C4-2B (cell line): ENCODE measurements around the gene DPP6.

Experiments used
- H3K27ac ChIP-seq: fragments of 450-650 bp; 2 replicates; pipeline ENCODE4 v1.5.1; 2017
- ZFX ChIP-seq: fragments of 450-650 bp; IDR thresholded peaks from 2 replicates; pipeline ENCODE4 v1.6.1; 2017
- TF ChIP-seq, protein P1 (sequence below): fragments of 450-650 bp; conservative IDR thresholded peaks from 2 replicates; pipeline ENCODE4 v1.5.1; 2017; ENCODE audit warnings: mild to moderate bottlenecking

The DPP6 gene

DNA sequence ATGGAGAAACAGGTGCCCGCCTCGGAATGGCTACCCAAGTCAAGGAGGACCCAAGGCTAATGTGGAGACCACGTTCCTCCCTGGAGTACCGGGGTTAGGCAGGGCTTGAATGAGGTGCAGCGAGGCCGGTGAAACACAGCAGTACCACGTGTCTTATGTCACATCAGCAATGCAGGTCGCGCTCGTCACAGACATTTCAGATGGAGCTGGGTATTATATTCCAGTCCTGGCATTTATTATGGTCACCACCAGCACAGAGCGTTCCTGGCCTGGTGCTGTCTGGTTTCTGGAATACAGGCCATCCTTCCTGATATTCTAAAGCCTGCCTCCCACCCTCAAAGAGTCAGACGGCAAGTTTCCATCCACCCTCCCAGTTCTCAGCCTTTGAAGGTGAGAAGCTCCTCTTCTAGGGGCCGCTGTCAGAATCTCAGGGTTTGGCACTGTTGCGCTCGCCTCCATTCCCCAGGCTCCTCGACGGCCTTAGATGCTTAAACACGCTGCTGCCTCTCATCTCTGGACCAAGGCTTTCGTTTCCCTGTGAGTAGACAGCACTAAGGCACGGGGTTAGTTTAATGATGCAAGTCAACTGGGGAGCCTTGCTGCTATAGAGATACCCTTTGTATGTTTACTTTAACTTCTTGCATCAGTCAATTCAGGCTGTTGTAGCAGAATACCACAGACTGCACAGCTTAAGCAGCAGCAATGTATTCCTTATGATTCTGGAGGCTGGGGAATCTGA lies 377.6 kb downstream of the DPP6 start:
- TF ChIP-seq, protein P1, sequence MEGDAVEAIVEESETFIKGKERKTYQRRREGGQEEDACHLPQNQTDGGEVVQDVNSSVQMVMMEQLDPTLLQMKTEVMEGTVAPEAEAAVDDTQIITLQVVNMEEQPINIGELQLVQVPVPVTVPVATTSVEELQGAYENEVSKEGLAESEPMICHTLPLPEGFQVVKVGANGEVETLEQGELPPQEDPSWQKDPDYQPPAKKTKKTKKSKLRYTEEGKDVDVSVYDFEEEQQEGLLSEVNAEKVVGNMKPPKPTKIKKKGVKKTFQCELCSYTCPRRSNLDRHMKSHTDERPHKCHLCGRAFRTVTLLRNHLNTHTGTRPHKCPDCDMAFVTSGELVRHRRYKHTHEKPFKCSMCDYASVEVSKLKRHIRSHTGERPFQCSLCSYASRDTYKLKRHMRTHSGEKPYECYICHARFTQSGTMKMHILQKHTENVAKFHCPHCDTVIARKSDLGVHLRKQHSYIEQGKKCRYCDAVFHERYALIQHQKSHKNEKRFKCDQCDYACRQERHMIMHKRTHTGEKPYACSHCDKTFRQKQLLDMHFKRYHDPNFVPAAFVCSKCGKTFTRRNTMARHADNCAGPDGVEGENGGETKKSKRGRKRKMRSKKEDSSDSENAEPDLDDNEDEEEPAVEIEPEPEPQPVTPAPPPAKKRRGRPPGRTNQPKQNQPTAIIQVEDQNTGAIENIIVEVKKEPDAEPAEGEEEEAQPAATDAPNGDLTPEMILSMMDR = no peak
- no peak for TF ChIP-seq ZFX
- H3K27ac ChIP-seq = no peak overlapping the region

DNA sequence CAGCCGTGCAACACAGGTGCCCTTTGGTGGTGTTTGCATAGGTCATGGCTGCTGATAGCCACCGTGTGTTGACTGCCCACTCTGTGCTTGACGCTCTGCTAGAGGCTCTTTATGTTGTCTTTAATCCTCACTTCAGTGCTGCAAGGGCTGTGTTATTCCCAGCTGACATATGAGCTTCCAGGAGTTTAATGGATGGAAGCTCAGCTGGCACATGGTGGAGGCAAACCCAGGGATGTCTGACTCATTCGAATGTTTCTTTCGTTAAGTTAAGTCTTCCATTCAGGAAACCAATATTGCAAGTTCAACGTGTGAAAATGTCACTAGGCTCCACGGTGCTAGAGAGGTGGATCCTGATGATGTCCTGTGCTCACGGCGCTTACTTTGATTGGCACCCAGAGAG lies 378.4 kb downstream of the DPP6 start:
- H3K27ac ChIP-seq = no peak overlapping the region
- TF ChIP-seq, protein P1 = no peak
- TF ChIP-seq ZFX = no peak

DNA sequence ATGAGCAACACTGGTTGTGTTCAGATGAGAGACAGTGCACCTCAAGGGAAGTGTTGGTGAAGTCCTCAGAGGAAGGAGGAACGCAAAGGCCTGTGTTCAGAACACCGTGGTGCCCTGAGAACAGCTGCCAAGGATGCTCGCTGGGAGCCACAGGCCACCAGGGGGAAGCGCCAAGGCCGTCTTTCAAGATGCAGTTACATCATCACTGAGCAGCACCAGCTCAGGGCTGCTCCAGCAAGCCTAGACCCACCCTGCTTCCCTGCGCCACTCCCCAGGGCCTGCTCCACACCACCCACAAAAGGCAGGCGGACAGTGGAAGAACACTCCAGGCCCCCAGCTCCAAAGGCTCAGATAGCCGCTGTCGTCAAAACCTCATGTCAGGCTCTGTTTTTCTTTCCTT lies 378.8 kb downstream of the DPP6 start:
- H3K27ac ChIP-seq = no peak overlapping the region
- TF ChIP-seq ZFX = no peak
- TF ChIP-seq, protein P1 = no peak

DNA sequence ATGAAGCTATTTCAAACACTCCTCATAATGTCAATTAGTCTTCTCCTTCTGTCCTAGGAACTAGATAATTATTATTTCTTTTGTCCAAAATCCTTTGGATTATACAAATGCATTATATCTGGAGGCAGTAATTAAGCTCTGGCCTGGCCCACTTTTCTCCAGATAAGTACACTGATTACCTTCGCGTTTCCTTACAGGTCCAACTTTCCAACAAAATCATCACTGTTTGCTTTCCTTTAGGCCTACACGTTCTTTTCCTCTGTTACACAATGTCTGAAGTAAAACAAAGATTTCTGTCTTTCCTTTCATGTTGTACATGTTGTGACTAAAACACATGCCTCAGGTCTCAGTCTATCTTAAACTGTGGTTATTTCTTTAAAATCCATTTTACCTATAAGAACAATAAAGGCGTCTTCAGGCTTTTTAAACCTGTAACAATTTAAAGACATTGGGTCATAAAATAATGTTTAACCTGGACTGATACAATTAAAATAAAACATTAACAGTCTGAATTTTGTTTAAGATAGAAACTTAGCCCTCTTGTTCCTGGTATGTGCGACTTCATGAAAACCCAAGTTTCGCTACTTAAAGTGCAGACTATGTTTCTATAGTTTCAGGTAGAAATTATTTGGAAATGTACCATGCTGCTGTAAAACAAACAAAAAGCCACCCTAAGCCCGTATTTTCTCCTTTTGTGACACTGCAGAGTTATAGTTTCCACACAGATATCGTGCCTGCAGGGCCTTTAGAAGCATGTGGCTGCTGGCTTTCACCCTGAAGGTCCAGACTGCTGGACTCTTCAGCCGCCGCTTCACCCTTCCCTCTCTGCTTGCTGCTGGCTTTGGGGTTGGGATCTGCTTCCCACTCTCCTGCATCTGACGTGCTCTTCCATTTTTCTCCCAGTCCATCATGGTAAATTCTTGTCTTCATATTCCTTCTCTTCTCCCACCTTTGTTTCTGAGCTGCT lies 381.7 kb downstream of the DPP6 start:
- TF ChIP-seq, protein P1 = no peak
- TF ChIP-seq ZFX = no peak
- H3K27ac ChIP-seq = no peak overlapping the region

DNA sequence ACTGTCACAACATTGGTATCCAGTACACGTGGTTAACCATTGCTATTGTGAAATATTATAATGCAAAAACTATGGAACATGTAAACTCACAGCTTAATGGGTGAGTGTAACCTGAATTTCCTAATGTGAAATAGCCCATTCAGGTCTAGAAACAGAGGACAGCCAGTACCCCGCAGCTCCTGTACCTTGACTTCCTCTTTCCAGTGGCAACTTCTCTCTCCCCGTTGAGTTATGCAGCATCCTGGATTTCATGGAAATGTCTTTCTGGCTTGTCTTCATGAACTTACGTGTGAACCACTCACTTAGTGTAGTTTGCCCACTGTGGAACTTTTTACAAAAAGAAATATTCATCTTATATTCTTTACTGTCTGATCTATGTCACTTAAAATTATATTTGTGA lies 384.4 kb downstream of the DPP6 start:
- H3K27ac ChIP-seq = no peak overlapping the region

DNA sequence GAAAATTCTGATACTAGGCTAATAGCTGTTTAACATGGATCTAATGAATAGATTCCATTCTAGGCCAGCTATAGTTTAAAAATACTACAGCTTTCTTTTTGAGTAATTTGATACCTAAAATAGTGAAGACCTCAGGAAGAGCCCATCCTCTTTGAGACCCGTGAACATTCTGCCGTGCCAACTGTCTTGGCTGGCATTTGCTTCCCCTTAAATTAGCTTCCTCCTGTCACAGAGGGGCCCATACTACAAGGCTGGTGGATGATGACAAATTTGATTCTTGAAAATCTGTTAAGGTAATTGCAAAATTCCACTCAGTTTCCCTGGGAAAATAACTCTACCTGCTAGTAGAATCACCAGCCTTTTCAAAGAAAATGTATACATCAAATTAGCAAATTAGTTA lies 385.0 kb downstream of the DPP6 start:
- H3K27ac ChIP-seq = no peak overlapping the region
- TF ChIP-seq, protein P1 = no peak
- TF ChIP-seq ZFX = no peak

More for the DNA sequence above, 384.4 kb downstream of the DPP6 start:
- no peak for TF ChIP-seq ZFX
- TF ChIP-seq, protein P1 = no peak
